Muscle layer of duodenum (tissue), 2 donors: ENCODE data around the gene IL22RA2.

Experiments
- H3K27ac ChIP-seq: one replicate; pipeline ENCODE4 v1.7.0; 2013; ENCODE audit warnings: mild to moderate bottlenecking, low read length
- H3K27me3 ChIP-seq: one replicate; pipeline ENCODE4 v1.7.0; 2013; ENCODE audit warnings: low read depth, mild to moderate bottlenecking, control low read depth, low read length
- H3K36me3 ChIP-seq, 2 donors: one replicate each; pipeline ENCODE4 v1.7.0; 2013; ENCODE audit warnings: low read length in 2 of 2, control low read depth in 1 of 2, mild to moderate bottlenecking in 1 of 2; ENCODE audit not compliant: insufficient read depth in 2 of 2, control insufficient read depth in 1 of 2
- H3K4me1 ChIP-seq, 2 donors: one replicate each; pipeline ENCODE4 v1.7.0; 2013; ENCODE audit warnings: low read length in 2 of 2, mild to moderate bottlenecking in 2 of 2, control low read depth in 1 of 2, moderate library complexity in 1 of 2; ENCODE audit not compliant: insufficient read depth in 2 of 2, control insufficient read depth in 1 of 2
- H3K4me3 ChIP-seq, 2 donors: one replicate each; pipeline ENCODE4 v1.7.0; 2013; ENCODE audit warnings: low read length in 2 of 2, low read depth in 1 of 2, mild to moderate bottlenecking in 1 of 2
- H3K9me3 ChIP-seq, 2 donors: one replicate each; pipeline ENCODE4 v1.7.0; 2013; ENCODE audit warnings: low read length in 2 of 2, control low read depth in 1 of 2, mild to moderate bottlenecking in 1 of 2; ENCODE audit not compliant: control insufficient read depth in 1 of 2
- donor health status: healthy.

IL22RA2 gene

GRCh38 chr6:137165375-137166246, 7.8 kb downstream of the IL22RA2 start:
- Histone ChIP-seq H3K9me3 (no peaks in the 10 kb centered on the region), H3K36me3 (no peaks in the 10 kb centered on the region), H3K4me1 (no peaks in the 10 kb centered on the region), H3K27ac (no peak overlapping the region), H3K27me3 (no peaks in the 10 kb centered on the region), H3K4me3 (no peak overlapping the region)

DNA sequence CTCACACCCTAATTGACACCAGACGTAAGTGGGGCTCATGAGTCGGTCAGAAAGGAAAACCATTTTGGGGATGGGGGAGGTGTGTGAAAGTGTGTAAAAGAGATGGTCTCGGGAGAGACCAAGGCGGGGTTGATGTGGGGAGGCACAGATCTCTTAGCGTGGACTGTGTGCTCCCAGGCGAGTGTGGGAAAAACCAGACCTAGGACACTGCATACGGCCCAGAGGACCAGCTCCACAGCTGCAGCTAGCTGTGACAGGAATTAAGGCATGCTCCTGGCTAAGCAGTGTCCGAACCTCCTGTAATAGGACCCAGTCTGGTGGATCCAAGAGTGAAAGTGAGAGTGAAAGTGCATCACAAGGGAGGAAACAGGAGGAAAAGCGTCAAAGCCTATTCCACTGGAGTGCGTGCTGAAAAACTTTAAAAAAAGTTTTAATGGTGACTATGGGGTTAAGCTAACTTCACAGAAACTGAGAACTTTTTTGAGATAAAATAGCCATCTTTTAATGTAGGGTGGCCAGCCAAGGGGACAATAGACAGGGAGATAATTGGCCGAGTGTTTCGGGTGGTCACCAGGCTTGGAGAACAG, 9.6 kb downstream of the IL22RA2 start:
- Histone ChIP-seq H3K9me3 (no peaks in the 10 kb centered on the region), H3K4me1 (no peaks in the 10 kb centered on the region), H3K27ac (no peak overlapping the region)

GRCh38 chr6:137162692-137163306, 10.6 kb downstream of the IL22RA2 start:
- Histone ChIP-seq H3K27me3 (no peaks in the 10 kb centered on the region), H3K4me3 (no peak overlapping the region), H3K27ac (no peak overlapping the region), H3K36me3 (no peaks in the 10 kb centered on the region), H3K4me1 (no peaks in the 10 kb centered on the region), H3K9me3 (no peaks in the 10 kb centered on the region)

More for the DNA sequence above, 9.6 kb downstream of the IL22RA2 start:
- Histone ChIP-seq H3K4me3 (no peak overlapping the region), H3K36me3 (no peaks in the 10 kb centered on the region), H3K27me3 (no peaks in the 10 kb centered on the region)

DNA sequence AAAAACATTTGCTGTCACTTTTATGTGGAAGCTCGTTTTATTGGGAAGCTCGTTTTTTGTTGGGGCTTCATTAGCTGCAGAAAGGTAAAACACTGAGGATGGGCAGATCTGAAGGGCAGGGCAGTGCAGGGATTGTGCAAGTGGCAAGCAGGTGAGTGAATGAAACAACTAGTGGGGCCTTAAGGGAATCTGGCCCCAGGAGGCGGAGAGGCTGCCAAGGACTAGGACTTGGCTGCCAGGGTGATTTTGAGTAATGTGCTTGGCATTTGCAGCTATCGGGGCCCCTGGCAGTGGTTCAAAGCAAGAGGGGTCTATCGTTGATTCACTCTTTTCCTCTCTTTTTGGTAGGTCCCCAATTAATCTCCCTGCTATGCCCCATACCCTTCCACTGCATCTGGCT, 11.5 kb downstream of the IL22RA2 start:
- Histone ChIP-seq H3K27me3 (no peaks in the 10 kb centered on the region), H3K4me1 (no peaks in the 10 kb centered on the region), H3K4me3 (no peak overlapping the region), H3K36me3 (no peaks in the 10 kb centered on the region), H3K9me3 (no peaks in the 10 kb centered on the region), H3K27ac (no peak overlapping the region)

- no peaks in the 10 kb centered on the region for H3K36me3 ChIP-seq
- no peak overlapping the region for H3K27ac ChIP-seq
- H3K27me3 ChIP-seq: no peaks in the 10 kb centered on the region
- no peaks in the 10 kb centered on the region for H3K9me3 ChIP-seq
- H3K4me3 ChIP-seq: no peak overlapping the region
- H3K4me1 ChIP-seq: no peaks in the 10 kb centered on the region
Measured at GRCh38 chr6:137160763-137161162, 12.7 kb downstream of the IL22RA2 start.

DNA sequence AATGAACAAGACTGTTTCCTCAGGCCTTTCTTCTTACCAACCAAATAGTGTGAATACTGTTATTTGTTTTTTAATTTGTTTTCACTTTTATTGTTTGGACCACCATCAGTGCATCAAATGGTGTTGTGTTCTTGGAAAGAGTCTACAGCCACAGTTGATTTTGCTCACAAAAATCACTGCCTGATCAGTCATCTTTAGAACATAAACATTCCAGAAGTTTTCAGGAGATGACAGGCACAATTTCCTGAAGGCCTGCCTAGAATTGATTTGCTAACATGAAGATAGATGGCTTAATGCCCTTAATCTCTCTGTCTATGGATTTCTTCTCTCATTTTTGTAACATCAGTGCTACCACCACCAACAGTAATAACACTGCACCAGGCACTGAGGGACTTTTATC, 13.5 kb downstream of the IL22RA2 start:
- Histone ChIP-seq H3K27ac (no peak overlapping the region), H3K36me3 (no peaks in the 10 kb centered on the region), H3K4me1 (no peaks in the 10 kb centered on the region), H3K9me3 (no peaks in the 10 kb centered on the region), H3K4me3 (no peak overlapping the region), H3K27me3 (no peaks in the 10 kb centered on the region)

GRCh38 chr6:137157601-137158000, 15.8 kb downstream of the IL22RA2 start:
- H3K27me3 ChIP-seq: no peaks in the 10 kb centered on the region
- H3K9me3 ChIP-seq: no peaks in the 10 kb centered on the region
- H3K36me3 ChIP-seq: no peaks in the 10 kb centered on the region
- H3K27ac ChIP-seq: no peak overlapping the region
- H3K4me3 ChIP-seq: no peak overlapping the region
- no peaks in the 10 kb centered on the region for H3K4me1 ChIP-seq

- Histone ChIP-seq H3K27me3 (no peaks in the 10 kb centered on the region), H3K4me3 (no peak overlapping the region), H3K4me1 (no peaks in the 10 kb centered on the region), H3K9me3 (no peaks in the 10 kb centered on the region), H3K36me3 (no peaks in the 10 kb centered on the region), H3K27ac (no peak overlapping the region)
Measured at GRCh38 chr6:137156650-137157049, 16.8 kb downstream of the IL22RA2 start.

GRCh38 chr6:137155830-137156229, 17.6 kb downstream of the IL22RA2 start:
- no peak overlapping the region for H3K27ac ChIP-seq
- H3K9me3 ChIP-seq: no peaks in the 10 kb centered on the region
- no peaks in the 10 kb centered on the region for H3K4me1 ChIP-seq
- H3K36me3 ChIP-seq: no peaks in the 10 kb centered on the region
- H3K4me3 ChIP-seq: no peak overlapping the region
- H3K27me3 ChIP-seq: no peaks in the 10 kb centered on the region

DNA sequence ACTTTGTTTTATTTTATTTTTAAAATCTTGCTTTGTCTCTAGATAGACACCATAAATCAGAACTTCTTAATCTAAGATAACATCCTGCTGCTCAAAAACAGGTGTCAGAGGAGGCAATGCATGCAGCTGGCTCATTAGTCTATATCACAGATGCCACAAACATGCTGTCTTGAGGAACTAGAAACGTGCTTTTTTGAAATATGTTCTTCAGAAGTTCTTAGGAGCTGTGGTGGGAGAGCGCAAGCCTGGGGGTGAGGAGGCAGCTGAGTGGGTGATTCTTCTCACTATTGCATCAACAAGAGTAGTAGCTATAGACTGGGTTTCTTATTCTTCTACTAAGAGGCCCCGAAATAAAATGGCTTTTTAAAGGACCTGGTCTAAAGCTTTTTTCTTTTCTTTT, 23.4 kb downstream of the IL22RA2 start:
- Histone ChIP-seq H3K36me3 (no peaks in the 10 kb centered on the region), H3K27me3 (no peaks in the 10 kb centered on the region), H3K9me3 (no peaks in the 10 kb centered on the region), H3K4me3 (no peak overlapping the region), H3K27ac (no peak overlapping the region), H3K4me1 (no peaks in the 10 kb centered on the region)

- no peak overlapping the region for H3K4me3 ChIP-seq
- H3K9me3 ChIP-seq: no peaks in the 10 kb centered on the region
- H3K27me3 ChIP-seq: no peaks in the 10 kb centered on the region
- H3K27ac ChIP-seq: no peak overlapping the region
- H3K4me1 ChIP-seq: no peaks in the 10 kb centered on the region
- no peaks in the 10 kb centered on the region for H3K36me3 ChIP-seq
Measured at GRCh38 chr6:137149035-137149393, 24.4 kb downstream of the IL22RA2 start.
